Measurements from ENCODE around the gene SCRT2. TPM values are rescaled to one million over a fixed set of nuclear protein-coding genes. Genes with fewer than 3 reads are reported as not detected.
A peak's percentile ranks its signal among the peaks of the same experiment; 100 is the strongest.

The SCRT2 gene
- total RNA-seq, 1 experiment from 2014 or later = not detected

- Mint-ChIP-seq H3K27ac (peak overlapping the region in 1 of 3 experiments; percentile 62; a peak in 1 of 7 replicates), H3K4me3 (no peak overlapping the region; a peak in 2 of 5 replicates)
Measured at GRCh38 chr20:722822-723644, 47.4 kb upstream of the SCRT2 start.

More at GRCh38 chr20:722822-723644, 47.4 kb upstream of the SCRT2 start:
- no peaks in the 10 kb centered on the region for H3K27me3 ChIP-seq (ENCODE audit: insufficient read depth, low read length)
- H2BK5ac ChIP-seq (ENCODE audit: insufficient read length, low read length) = no peak overlapping the region
- H3K79me2 ChIP-seq (ENCODE audit: insufficient read depth, low read length) = no peaks in the 10 kb centered on the region
- no peak overlapping the region for H3T11ph ChIP-seq (ENCODE audit: low read length)
- Mint-ChIP-seq H3K27me3 (ENCODE audit: low read depth) (peaks cover 56% of the 10 kb centered on the region), H3K36me3 (ENCODE audit: insufficient read depth in 1 of 3, low read depth in 3 of 3) (no peaks in the 10 kb centered on the region; a peak in 1 of 7 replicates), H3K4me1 (peaks cover 11 to 21% of the 10 kb centered on the region in 2 experiments), H3K9me3 (no peaks in the 10 kb centered on the region; a peak in 1 of 5 replicates)
- no peak overlapping the region for H2BK20ac ChIP-seq (ENCODE audit: low read depth, low read length, poor library complexity, severe bottlenecking)
- no peak overlapping the region for H4K91ac ChIP-seq (ENCODE audit: insufficient read length, low read depth, low read length)
- no peak overlapping the region for H3K18ac ChIP-seq (ENCODE audit: insufficient read length, low read depth, low read length)
- H3K4me2 ChIP-seq (ENCODE audit: insufficient read depth, insufficient read length, low read length) = no peak overlapping the region
- peaks cover 3% of the 10 kb centered on the region; the same call in 1 of the 2 replicates for H3K4me1 ChIP-seq (ENCODE audit: insufficient read depth, low read length)
- no peak overlapping the region for H2BK15ac ChIP-seq (ENCODE audit: low read depth, low read length)
- no peak overlapping the region for H3K27ac ChIP-seq (ENCODE audit: insufficient read length, low read depth, low read length)
- H2AFZ ChIP-seq (ENCODE audit: low read length) = no peak overlapping the region
- no peak overlapping the region for H4K8ac ChIP-seq (replicated peaks; ENCODE audit: insufficient read length, low read depth, low read length)
- H3K14ac ChIP-seq (ENCODE audit: insufficient read depth, low read length) = no peak overlapping the region; the same call in 1 of the 2 replicates
- H3K56ac ChIP-seq (ENCODE audit: insufficient read length, low read depth, low read length) = no peak overlapping the region
- no peak overlapping the region for H2BK120ac ChIP-seq (ENCODE audit: low read depth, low read length, poor library complexity, severe bottlenecking)
- H2AK5ac ChIP-seq (ENCODE audit: insufficient read length, low read length) = no peak overlapping the region
- no peak for TF ChIP-seq CTCF (conservative IDR thresholded peaks at IDR 0.05)
- H3K9me3 ChIP-seq (ENCODE audit: control insufficient read depth, low read depth, low read length) = no peaks in the 10 kb centered on the region
- H3K9ac ChIP-seq (ENCODE audit: extremely low read depth, insufficient read length, low read length) = no peak overlapping the region
- no peaks in the 10 kb centered on the region for H3K79me1 ChIP-seq (ENCODE audit: insufficient read depth, low read depth, low read length, poor library complexity, severe bottlenecking)
- H2BK12ac ChIP-seq (ENCODE audit: insufficient read length, low read depth, low read length) = no peak overlapping the region
- H3K23me2 ChIP-seq (ENCODE audit: insufficient read length, low read depth, low read length, poor library complexity, severe bottlenecking) = no peaks in the 10 kb centered on the region
- H3K23ac ChIP-seq (ENCODE audit: insufficient read length, low read depth, low read length) = no peak overlapping the region
- DNase-seq = no peak
- no peaks in the 10 kb centered on the region for H4K20me1 ChIP-seq (ENCODE audit: control insufficient read depth, insufficient read depth, insufficient read length)
- 100% methylated on average over 2 of the region's 11 CpGs for WGBS (ENCODE audit: extremely low coverage, insufficient read length, low lambda C conversion rate)
- H3K4ac ChIP-seq (ENCODE audit: low read depth, low read length) = no peak overlapping the region
- no peak overlapping the region for H4K5ac ChIP-seq (ENCODE audit: insufficient read length, low read depth, low read length)

All from H9 (cell line).